ENCODE measurements around the gene ASPSCR1.

GRCh38 chr17:82035488-82035887 lies 58.1 kb downstream of the ASPSCR1 start:
- no peak for TF ChIP-seq CTCF (conservative IDR thresholded peaks at IDR 0.05 in 1 of 2, IDR thresholded peaks at IDR 0.05 in 1 of 2; ENCODE audit: low read depth in 1 of 2, low read length in 2 of 2)
- no peak for TF ChIP-seq EZH2 (IDR thresholded peaks at IDR 0.05; ENCODE audit: low read length, missing control alignments)
